ENCODE measurements around the gene PNLIPRP2. TPM values are rescaled to one million over a fixed set of nuclear protein-coding genes. Genes with fewer than 3 reads are reported as not detected.

Gene PNLIPRP2
- total RNA-seq, 2 donors from 2014 or later, result 0.64 to 0.79 TPM

DNA sequence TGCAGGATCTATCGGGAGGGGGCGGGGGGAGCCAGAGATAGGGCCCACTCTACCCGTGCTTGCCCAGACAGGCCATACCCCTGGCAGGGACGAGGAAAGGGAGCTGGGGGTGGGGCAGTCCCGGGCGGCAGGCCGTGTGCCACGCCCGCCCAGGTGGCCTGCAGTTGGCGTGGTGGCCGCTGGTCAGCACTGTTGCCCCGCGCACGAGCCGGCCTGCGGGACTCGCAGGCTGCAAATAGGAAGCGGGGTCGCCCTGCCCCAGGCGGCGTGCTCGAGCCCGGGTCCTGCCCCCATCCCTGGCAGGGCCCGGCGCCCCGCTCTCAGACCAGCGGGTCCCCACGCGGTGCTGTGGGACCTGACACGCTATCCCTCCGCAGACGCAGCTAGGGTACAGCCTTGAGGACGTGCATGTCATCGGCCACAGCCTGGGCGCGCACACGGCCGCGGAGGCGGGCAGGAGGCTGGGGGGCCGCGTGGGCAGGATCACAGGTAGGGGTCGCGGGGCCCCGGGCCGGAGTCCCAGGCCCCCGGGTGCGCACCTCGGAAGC lies 6.7 kb downstream of the PNLIPRP2 start:
- 42 to 80% methylated on average over 1 to 49 of the region's 49 CpGs for WGBS, 2 experiments (ENCODE audit: insufficient coverage in 1 of 2, insufficient read length in 1 of 2)
- peaks cover 3% of the 10 kb centered on the region for H3K4me1 ChIP-seq (ENCODE audit: control insufficient read depth, insufficient read depth, low read length)
- no peaks in the 10 kb centered on the region for H3K36me3 ChIP-seq (ENCODE audit: control insufficient read depth, insufficient read depth, low read length)
- peaks cover 11% of the 10 kb centered on the region for H3K27me3 Mint-ChIP-seq (ENCODE audit: insufficient read depth)
- H3K9me3 Mint-ChIP-seq, result no peaks in the 10 kb centered on the region
- DNase-seq, result peak; percentile 91
- no peaks in the 10 kb centered on the region for H3K9me3 ChIP-seq (ENCODE audit: control insufficient read depth, low read length)
- H3K27me3 ChIP-seq (ENCODE audit: control insufficient read depth, insufficient read depth, low read length, poor library complexity, severe bottlenecking), result no peaks in the 10 kb centered on the region
- no peak overlapping the region for H3K9ac ChIP-seq (ENCODE audit: extremely low read depth, low read length, poor library complexity, severe bottlenecking)
- H3K27ac Mint-ChIP-seq, result no peak overlapping the region
- H3K36me3 Mint-ChIP-seq (ENCODE audit: low read depth), result no peaks in the 10 kb centered on the region
- H3K27ac ChIP-seq (ENCODE audit: low read depth, low read length), result no peak overlapping the region
- H3K4me3 Mint-ChIP-seq, result peak overlapping the region; percentile 32
- H3K4me3 ChIP-seq (ENCODE audit: low read length), result no peak overlapping the region
- TF ChIP-seq, protein P1, sequence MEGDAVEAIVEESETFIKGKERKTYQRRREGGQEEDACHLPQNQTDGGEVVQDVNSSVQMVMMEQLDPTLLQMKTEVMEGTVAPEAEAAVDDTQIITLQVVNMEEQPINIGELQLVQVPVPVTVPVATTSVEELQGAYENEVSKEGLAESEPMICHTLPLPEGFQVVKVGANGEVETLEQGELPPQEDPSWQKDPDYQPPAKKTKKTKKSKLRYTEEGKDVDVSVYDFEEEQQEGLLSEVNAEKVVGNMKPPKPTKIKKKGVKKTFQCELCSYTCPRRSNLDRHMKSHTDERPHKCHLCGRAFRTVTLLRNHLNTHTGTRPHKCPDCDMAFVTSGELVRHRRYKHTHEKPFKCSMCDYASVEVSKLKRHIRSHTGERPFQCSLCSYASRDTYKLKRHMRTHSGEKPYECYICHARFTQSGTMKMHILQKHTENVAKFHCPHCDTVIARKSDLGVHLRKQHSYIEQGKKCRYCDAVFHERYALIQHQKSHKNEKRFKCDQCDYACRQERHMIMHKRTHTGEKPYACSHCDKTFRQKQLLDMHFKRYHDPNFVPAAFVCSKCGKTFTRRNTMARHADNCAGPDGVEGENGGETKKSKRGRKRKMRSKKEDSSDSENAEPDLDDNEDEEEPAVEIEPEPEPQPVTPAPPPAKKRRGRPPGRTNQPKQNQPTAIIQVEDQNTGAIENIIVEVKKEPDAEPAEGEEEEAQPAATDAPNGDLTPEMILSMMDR (conservative IDR thresholded peaks at IDR 0.05), result peak; percentile 81
- peaks cover 14% of the 10 kb centered on the region for H3K4me1 Mint-ChIP-seq

DNA sequence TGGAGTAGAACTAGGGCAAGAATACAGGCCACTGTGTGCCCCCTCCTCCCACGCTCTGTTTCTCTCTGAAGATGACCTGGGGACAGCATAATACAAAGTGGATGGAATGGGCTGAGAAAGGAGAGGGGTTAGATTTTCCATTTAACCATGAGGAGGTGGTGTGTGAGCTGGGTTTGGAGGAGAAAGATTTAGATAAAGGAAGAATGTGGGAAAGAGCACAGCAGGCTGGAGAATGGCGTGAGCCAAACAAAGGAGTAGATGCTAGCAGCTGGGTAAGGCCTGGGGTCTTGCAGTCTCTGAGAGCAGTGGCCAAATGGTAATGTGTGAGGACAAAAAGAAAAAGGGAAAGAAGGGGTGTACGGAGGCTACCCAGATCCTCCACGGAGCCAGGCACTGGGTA lies 8.6 kb downstream of the PNLIPRP2 start:
- Histone ChIP-seq H3K9me3 (ENCODE audit: control insufficient read depth, low read length) (no peaks in the 10 kb centered on the region), H3K4me1 (ENCODE audit: control insufficient read depth, insufficient read depth, low read length) (peaks cover 3% of the 10 kb centered on the region), H3K9ac (ENCODE audit: extremely low read depth, low read length, poor library complexity, severe bottlenecking) (no peak overlapping the region), H3K27me3 (ENCODE audit: control insufficient read depth, insufficient read depth, low read length, poor library complexity, severe bottlenecking) (no peaks in the 10 kb centered on the region), H3K36me3 (ENCODE audit: control insufficient read depth, insufficient read depth, low read length) (no peaks in the 10 kb centered on the region), H3K27ac (ENCODE audit: low read depth, low read length) (no peak overlapping the region), H3K4me3 (ENCODE audit: low read length) (no peak overlapping the region)
- no peaks in the 10 kb centered on the region for H3K36me3 Mint-ChIP-seq (ENCODE audit: low read depth)
- DNase-seq, result peak; percentile 72
- H3K4me3 Mint-ChIP-seq, result no peak overlapping the region
- no peaks in the 10 kb centered on the region for H3K9me3 Mint-ChIP-seq
- peaks cover 14% of the 10 kb centered on the region for H3K4me1 Mint-ChIP-seq
- peaks cover 11% of the 10 kb centered on the region for H3K27me3 Mint-ChIP-seq (ENCODE audit: insufficient read depth)
- TF ChIP-seq, protein P1 (conservative IDR thresholded peaks at IDR 0.05), result peak; percentile 38
- peak overlapping the region; percentile 94 for H3K27ac Mint-ChIP-seq
- WGBS, 2 experiments (ENCODE audit: insufficient coverage in 1 of 2, insufficient read length in 1 of 2), result 68 to 79% methylated on average over 3 to 4 of the region's 4 CpGs

DNA sequence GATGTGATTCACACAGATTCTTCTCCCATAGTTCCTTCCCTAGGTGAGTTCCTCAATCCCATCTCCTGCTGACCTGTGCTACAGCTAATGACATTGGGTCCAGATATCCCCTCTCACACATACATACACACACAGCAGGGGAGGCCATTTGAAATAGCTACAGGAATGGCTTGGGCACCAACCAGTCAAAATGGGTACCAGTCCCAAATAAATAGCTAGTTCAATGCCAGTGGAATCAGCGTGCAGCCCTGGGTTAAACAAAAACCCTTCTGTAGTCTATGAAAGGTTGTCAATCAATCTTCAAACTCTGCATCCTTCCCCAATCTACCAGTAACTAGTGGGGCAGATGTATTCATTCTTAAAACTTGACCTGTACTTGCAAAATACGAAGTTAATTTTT lies 9.3 kb downstream of the PNLIPRP2 start:
- H3K9me3 ChIP-seq (ENCODE audit: control insufficient read depth, low read length), result no peaks in the 10 kb centered on the region
- H3K27me3 Mint-ChIP-seq (ENCODE audit: insufficient read depth), result peaks cover 10% of the 10 kb centered on the region
- H3K36me3 ChIP-seq (ENCODE audit: control insufficient read depth, insufficient read depth, low read length), result no peaks in the 10 kb centered on the region
- no peak overlapping the region for H3K9ac ChIP-seq (ENCODE audit: extremely low read depth, low read length, poor library complexity, severe bottlenecking)
- peaks cover 3% of the 10 kb centered on the region for H3K4me1 ChIP-seq (ENCODE audit: control insufficient read depth, insufficient read depth, low read length)
- H3K27ac ChIP-seq (ENCODE audit: low read depth, low read length), result no peak overlapping the region
- H3K4me3 Mint-ChIP-seq, result no peak overlapping the region
- DNase-seq, result no peak
- H3K4me1 Mint-ChIP-seq, result peaks cover 14% of the 10 kb centered on the region
- H3K36me3 Mint-ChIP-seq (ENCODE audit: low read depth), result no peaks in the 10 kb centered on the region
- no peaks in the 10 kb centered on the region for H3K9me3 Mint-ChIP-seq
- H3K27ac Mint-ChIP-seq, result peak overlapping the region; percentile 94
- TF ChIP-seq, protein P1 (conservative IDR thresholded peaks at IDR 0.05), result no peak
- no peak overlapping the region for H3K4me3 ChIP-seq (ENCODE audit: low read length)
- no peaks in the 10 kb centered on the region for H3K27me3 ChIP-seq (ENCODE audit: control insufficient read depth, insufficient read depth, low read length, poor library complexity, severe bottlenecking)
- 92 to 100% methylated on average over 2 of the region's 2 CpGs for WGBS, 2 experiments (ENCODE audit: insufficient coverage in 1 of 2, insufficient read length in 1 of 2)

Measured in endodermal cell (in vitro differentiated cells).